Measurements from ENCODE around the gene ADAMTS14.
"Not testable (repeated sequence)": the region's sequence is repeated elsewhere in the genome, so short reads cannot be mapped to it uniquely, and the experiment has no call there.

ADAMTS14 gene

DNA sequence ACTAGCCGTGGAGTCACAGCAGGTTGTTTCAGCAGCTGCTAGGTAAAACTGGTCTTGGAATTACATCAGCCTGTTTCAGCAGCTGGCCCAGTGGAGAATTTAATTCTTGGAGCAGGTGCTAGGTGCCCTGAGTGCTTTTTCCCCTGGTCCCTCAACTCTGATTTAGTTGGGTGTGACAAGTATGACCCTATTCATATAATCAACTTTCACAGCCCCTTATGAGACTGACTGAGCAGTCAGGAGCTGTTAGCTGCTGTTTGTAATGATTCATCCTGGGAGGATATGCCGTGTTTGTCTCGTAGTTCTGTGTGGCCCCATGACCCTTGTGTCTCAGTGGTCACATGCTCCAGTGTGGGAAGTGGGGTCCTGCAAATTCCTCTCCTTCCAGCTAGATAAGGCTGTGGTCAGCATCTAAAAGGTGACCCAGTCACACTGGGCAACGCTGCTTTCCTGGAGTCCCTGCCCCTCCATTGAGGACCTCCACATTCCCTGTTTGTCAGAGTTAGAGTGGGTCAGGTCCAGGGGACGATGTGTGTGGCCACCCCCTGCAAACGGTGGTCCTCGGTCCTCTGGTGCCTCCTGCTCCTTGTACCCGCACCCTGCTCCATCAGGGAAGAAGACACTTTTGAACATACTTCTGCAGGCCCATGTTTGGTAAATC lies 84.5 kb downstream of the ADAMTS14 start:
- DNase-seq = no peak

- no peak for DNase-seq
These were observed 85.5 kb downstream of the ADAMTS14 start for GRCh38 chr10:70757856-70758255.

- peak; percentile 58 to 67 for DNase-seq
These were observed 86.6 kb downstream of the ADAMTS14 start for GRCh38 chr10:70758757-70759514.

GRCh38 chr10:70759781-70760180 lies 87.5 kb downstream of the ADAMTS14 start:
- no peak for DNase-seq

GRCh38 chr10:70760271-70760787 lies 88.0 kb downstream of the ADAMTS14 start:
- no peak for DNase-seq

DNA sequence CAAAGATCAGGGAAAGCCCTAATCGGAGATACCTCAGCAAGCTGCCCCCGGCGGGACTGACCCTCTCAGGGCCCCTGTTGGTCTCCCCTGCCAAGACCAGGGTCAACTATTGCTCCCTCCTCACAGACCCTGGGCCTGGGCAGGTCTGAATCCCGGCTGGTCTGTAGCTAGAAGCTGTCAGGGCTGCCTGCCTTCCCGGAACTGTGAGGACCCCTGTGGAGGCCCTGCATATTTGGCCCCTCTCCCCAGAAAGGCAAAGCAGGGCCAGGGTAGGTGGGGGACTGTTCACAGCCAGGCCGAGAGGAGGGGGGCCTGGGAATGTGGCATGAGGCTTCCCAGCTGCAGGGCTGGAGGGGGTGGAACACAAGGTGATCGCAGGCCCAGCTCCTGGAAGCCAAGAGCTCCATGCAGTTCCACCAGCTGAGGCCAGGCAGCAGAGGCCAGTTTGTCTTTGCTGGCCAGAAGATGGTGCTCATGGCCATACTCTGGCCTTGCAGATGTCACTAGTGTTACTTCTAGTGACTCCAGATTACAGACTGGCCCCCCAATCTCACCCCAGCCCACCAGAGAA lies 88.8 kb downstream of the ADAMTS14 start:
- no peak for DNase-seq

DNA sequence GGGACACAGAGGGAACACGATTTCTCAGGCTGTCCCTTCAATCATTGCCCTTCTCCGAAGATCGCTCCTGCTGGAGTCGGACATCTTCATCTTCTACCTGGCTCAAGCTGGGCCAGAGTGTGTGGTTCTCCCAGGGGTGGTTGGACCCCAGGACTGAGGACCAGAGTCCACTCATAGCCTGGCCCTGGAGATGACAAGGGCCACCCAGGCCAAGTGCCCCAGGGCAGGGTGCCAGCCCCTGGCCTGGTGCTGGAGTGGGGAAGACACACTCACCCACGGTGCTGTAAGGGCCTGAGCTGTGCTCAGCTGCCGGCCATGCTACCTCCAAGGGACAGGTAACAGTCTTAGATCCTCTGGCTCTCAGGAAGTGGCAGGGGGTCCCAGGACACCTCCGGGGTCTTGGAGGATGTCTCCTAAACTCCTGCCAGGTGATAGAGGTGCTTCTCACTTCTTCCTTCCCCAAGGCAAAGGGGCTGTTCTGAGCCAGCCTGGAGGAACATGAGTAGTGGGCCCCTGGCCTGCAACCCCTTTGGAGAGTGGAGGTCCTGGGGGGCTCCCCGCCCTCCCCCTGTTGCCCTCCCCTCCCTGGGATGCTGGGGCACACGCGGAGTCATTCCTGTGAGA lies 89.5 kb downstream of the ADAMTS14 start:
- DNase-seq = no peak

- DNase-seq = no peak
These were observed 90.3 kb downstream of the ADAMTS14 start for GRCh38 chr10:70762441-70763175.

DNA sequence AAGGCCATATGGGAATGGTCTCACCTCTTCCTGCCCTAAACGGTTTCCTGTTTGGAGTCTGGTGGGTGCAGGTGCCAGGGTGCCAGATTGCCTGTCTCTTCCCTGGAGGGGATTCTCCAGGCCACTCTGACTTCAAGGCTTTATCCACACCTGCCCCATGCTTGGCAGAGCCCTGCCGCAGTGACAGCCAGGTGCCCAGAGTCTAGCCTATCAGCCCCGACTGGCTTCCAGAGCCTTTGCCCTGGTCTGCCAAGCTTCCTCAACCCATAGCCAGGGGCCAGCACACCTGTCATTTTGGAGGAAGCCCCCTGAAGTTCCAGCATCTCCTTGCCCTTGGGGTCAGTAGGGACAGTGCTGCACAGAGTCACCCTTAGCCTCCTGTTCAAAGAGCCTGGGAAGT lies 91.3 kb downstream of the ADAMTS14 start:
- no peak for DNase-seq

- no peak for DNase-seq
These were observed 93.7 kb downstream of the ADAMTS14 start for GRCh38 chr10:70765794-70766594.

DNA sequence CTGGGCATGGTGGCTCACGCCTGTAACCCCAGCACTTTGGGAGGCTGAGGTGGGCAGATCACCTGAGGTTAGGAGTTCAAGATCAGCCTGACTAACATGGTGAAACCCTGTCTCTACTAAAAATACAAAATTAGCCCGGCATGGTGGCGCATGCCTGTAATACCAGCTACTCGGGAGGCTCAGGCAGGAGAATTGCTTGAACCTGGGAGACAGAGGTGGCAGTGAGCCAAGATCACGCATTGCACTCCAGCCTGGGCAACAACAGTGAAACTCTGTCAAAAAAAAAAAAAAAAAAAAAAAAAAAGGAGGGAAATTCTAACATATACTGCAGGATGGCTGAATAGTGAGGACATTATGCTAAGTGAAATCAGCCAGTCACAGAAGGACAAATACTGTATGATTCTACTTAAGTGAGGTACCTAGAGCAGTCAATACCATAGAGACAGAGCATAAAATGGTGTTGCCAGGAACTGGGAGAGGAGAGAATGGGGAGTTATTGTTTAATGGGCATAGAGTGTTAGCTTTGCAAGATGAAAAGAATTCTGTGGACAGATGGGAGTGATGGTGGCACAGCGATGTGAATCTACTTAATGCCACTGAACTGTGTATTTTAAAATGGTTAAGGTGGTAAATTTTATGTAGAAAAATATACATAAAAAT lies 95.8 kb downstream of the ADAMTS14 start:
- DNase-seq = not testable (repeated sequence)

DNA sequence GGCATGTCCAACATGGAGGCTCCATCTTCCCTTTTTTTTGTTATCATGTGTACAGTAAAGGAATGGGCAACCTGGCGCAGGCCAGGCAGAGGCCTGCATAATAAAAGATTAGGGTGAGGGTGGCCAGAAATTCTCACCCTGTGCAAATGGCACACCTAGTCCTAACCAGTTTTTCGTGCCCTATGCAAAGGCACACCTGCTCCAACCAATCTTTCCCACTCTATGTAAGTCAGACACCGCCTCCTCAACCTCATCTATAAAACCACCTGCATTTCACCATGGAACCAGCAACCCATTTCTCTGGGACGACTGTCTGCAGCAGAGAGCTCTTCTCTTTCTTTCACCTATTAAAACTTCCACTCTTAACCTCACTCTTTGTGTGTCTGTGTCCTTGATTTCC lies 96.8 kb downstream of the ADAMTS14 start:
- DNase-seq = no peak

DNA sequence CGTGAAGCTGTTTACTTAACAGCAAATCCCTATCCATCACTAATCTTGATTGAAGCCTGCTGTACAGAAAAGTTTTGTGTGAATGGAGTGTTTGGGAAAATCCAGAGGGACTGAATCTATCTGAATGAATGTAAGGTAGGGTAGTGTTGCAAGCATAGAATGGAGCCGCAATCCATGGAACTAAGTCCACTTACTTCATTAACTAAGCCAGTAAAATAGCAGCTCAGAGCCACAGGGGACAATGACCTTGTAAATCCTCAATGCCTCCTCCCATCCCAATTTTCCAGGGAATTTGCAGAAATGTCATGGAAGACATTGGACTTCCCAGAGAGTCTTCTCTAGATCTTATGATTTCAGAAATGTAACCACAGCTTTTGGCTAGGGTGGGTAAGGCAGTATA lies 97.7 kb downstream of the ADAMTS14 start:
- DNase-seq = no peak

- not testable (repeated sequence) for DNase-seq
These were observed 98.2 kb downstream of the ADAMTS14 start for GRCh38 chr10:70770516-70770915.

DNA sequence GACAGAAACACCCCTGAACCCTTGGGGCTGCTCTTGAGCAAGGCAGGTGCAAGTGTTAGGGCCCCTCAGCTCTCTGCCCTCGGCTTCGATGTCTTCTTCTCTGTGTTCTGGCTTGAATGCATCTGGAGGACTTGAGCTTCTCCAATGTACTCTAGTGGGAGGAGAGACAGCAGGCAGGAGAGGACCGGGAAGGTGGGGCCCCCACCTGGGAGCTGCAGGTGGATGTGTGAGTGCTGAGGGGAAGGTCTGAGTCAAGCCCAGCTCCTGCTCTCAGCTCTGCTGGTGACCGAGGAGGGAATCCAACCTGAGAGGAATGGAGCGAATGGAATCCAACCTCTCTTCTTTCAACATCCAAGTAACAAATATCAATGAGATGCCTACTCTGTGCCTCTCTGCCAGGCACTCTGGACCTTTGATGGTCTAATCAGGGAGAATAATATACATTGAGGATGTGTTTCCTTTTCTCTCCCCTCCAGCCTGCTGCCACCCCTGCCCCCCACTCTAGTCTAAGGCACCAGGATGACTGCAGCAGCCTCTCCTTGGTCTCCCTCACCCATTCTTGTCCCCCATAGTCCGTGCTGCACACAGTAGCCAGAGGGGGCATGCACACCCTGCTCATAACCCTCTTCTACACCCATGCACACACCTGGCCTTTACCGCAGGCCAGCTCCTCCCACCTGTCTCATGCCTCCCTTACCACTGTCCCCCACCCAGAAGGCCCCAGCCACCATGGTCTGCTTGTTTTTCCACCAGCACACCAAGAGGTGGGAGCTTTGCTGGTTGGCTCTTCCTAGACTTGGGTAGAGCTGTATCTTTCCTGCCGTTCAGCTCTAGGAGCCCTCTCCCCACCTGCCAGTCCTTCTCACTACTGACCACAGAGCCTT lies 99.2 kb downstream of the ADAMTS14 start:
- DNase-seq = no peak

- no peak for DNase-seq
These were observed 100.3 kb downstream of the ADAMTS14 start for GRCh38 chr10:70772627-70773026.

GRCh38 chr10:70773461-70773860 lies 101.2 kb downstream of the ADAMTS14 start:
- DNase-seq = no peak

- DNase-seq = no peak
These were observed 101.9 kb downstream of the ADAMTS14 start for GRCh38 chr10:70773965-70774809.
